ENCODE results near the gene ID2.

- TF ChIP-seq POLR2AphosphoS5 (IDR thresholded peaks at IDR 0.05) (no peak), CTCF (IDR thresholded peaks at IDR 0.05) (no peak)
Measured at GRCh38 chr2:8653485-8653884, 28.4 kb upstream of the ID2 start.

All from breast epithelium (tissue), 3 donors.